ENCODE data around the gene PROCA1. TPM values are rescaled to one million over a fixed set of nuclear protein-coding genes. Genes with fewer than 3 reads are reported as not detected.

Gene PROCA1
- total RNA-seq, 1 experiment from 2014 or later = 4.4 TPM

GRCh38 chr17:28726627-28727491, 15.2 kb upstream of the PROCA1 start:
- peak overlapping the region; percentile 57 for H3K4me3 ChIP-seq (ENCODE audit: low read depth, low read length)
- H3K27ac Mint-ChIP-seq (ENCODE audit: unreplicated experiment) = peak overlapping the region; percentile 96
- no peaks in the 10 kb centered on the region for H3K27me3 Mint-ChIP-seq (ENCODE audit: insufficient read depth, unreplicated experiment)
- peaks cover 74% of the 10 kb centered on the region for H3K36me3 Mint-ChIP-seq (ENCODE audit: insufficient read depth, unreplicated experiment)
- H3K4me1 ChIP-seq = peaks cover 19% of the 10 kb centered on the region
- H3K9me3 Mint-ChIP-seq (ENCODE audit: unreplicated experiment) = no peaks in the 10 kb centered on the region
- peaks cover 10% of the 10 kb centered on the region for H3K36me3 ChIP-seq (ENCODE audit: control insufficient read depth, insufficient read depth, low read length)
- POLR2A ChIA-PET = interaction anchor here (0.6 to 5.2 kb wide), 20 partner anchors 8 to 428 kb away, joined by 3 to 165 read pairs (median 6); partner anchors contain the start of genes ALDOC, FLOT2, PHF12 and PROCA1
- no peaks in the 10 kb centered on the region for H3K27me3 ChIP-seq (replicated peaks; ENCODE audit: control insufficient read depth, insufficient read depth, low read length)
- DNase-seq = peak; percentile 98 to 99
- peak overlapping the region; percentile 92 for H3K4me3 Mint-ChIP-seq (ENCODE audit: unreplicated experiment)
- H3K9me3 ChIP-seq = no peaks in the 10 kb centered on the region
- peak; percentile 98 to 99 for TF ChIP-seq CTCF (IDR thresholded peaks at IDR 0.05; ENCODE audit: insufficient read depth in 1 of 2, low read depth in 1 of 2, low read length in 1 of 2, severe bottlenecking in 1 of 2, unreplicated experiment in 1 of 2)
- CTCF ChIA-PET = interaction anchor here (0.6 to 4.9 kb wide), 28 partner anchors 9 to 453 kb away, joined by 3 to 324 read pairs (median 6); partner anchors contain the start of genes BLTP2, DHRS13, FAM222B and MYO18A
- peaks cover 38% of the 10 kb centered on the region for H3K4me1 Mint-ChIP-seq (ENCODE audit: low read depth, unreplicated experiment)
- intact Hi-C loops (cut with micrococcal nuclease; ENCODE audit: unreplicated experiment) = loop anchor here (1.0 to 2.0 kb wide), 9 partner anchors 16 to 225 kb away; partner anchors contain the start of genes BLTP2, FAM222B and FLOT2
- BruUV-seq (replicated peaks) = no TSS peak

- Mint-ChIP-seq H3K9me3 (ENCODE audit: unreplicated experiment) (no peaks in the 10 kb centered on the region), H3K4me3 (ENCODE audit: unreplicated experiment) (peak within 1 kb of the TSS; percentile 92), H3K4me1 (ENCODE audit: low read depth, unreplicated experiment) (peaks cover 38% of the 10 kb centered on the region), H3K27ac (ENCODE audit: unreplicated experiment) (peak within 1 kb of the TSS; percentile 96), H3K36me3 (ENCODE audit: insufficient read depth, unreplicated experiment) (peaks cover 81% of the 10 kb centered on the region), H3K27me3 (ENCODE audit: insufficient read depth, unreplicated experiment) (no peaks in the 10 kb centered on the region)
- intact Hi-C loops (cut with micrococcal nuclease; ENCODE audit: unreplicated experiment) = loop anchor here (2.0 kb wide), 2 partner anchors 41 to 81 kb away; partner anchors contain the start of gene BLTP2
- Histone ChIP-seq H3K4me3 (ENCODE audit: low read depth, low read length) (peak within 1 kb of the TSS; percentile 57), H3K27me3 (replicated peaks; ENCODE audit: control insufficient read depth, insufficient read depth, low read length) (no peaks in the 10 kb centered on the region), H3K9me3 (no peaks in the 10 kb centered on the region), H3K36me3 (ENCODE audit: control insufficient read depth, insufficient read depth, low read length) (peaks cover 10% of the 10 kb centered on the region), H3K4me1 (peaks cover 25% of the 10 kb centered on the region)
- no peak for TF ChIP-seq CTCF (IDR thresholded peaks at IDR 0.05; ENCODE audit: insufficient read depth in 1 of 2, low read depth in 1 of 2, low read length in 1 of 2, severe bottlenecking in 1 of 2, unreplicated experiment in 1 of 2)
- no TSS peak for BruUV-seq (replicated peaks)
- DNase-seq = peak; percentile 82 to 83
- POLR2A ChIA-PET = interaction anchor here (0.6 to 5.2 kb wide), 12 partner anchors 9 to 428 kb away, joined by 3 to 165 read pairs (median 9); partner anchors contain the start of genes PHF12, PROCA1, SDF2 and SUPT6H
- CTCF ChIA-PET = interaction anchor here (0.6 to 4.9 kb wide), 21 partner anchors 9 to 391 kb away, joined by 3 to 324 read pairs (median 7); partner anchors contain the start of genes BLTP2, DHRS13, FAM222B and PHF12
These were observed 14.5 kb upstream of the PROCA1 start, which contains the start of gene TLCD1 for GRCh38 chr17:28726226-28726626. Gene TLCD1, minus strand, starts transcription at chr17:28726233. Its CDS starts 136 bp downstream, at chr17:28726097.

DNA sequence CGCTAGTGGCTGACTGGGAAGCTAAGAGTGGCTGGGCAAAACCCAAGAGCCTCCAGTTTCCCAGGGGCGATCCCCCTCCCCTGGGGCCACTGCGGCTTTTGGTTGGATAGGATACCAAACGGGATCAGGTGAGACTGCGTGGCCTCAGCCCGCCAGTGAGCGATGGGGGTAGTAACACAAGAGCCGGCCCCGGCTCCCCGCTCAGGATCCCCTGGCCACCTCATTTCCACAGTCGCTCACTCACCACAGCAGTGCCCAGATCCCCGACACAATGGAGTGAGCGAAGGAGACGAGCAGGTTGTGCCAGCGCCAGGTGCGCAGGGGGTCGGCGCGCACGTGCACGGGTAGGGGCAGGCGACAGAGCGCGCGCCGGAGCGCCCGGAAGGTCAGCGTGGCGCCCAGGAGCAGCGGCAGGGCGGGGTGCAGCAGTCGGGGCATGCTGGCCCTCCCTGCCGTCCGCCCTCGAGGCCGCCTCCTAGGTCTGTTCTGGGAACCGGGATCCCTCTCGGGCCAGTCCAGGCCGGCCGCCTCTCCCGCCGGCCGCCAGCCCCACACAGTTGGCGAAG, 14.1 kb upstream of the PROCA1 start:
- Histone ChIP-seq H3K36me3 (ENCODE audit: control insufficient read depth, insufficient read depth, low read length) (peaks cover 13% of the 10 kb centered on the region), H3K4me1 (peaks cover 25% of the 10 kb centered on the region), H3K9me3 (no peaks in the 10 kb centered on the region), H3K4me3 (ENCODE audit: low read depth, low read length) (peak overlapping the region; percentile 57), H3K27me3 (replicated peaks; ENCODE audit: control insufficient read depth, insufficient read depth, low read length) (no peaks in the 10 kb centered on the region)
- ChIA-PET CTCF (interaction anchor here (0.6 to 4.9 kb wide), 15 partner anchors 15 to 391 kb away, joined by 3 to 324 read pairs (median 12); partner anchors contain the start of genes BLTP2, DHRS13, FAM222B and PHF12), POLR2A (interaction anchor here (0.6 to 5.2 kb wide), 11 partner anchors 15 to 226 kb away, joined by 3 to 165 read pairs (median 9); partner anchors contain the start of genes PROCA1, SDF2, SUPT6H and TRAF4)
- intact Hi-C loops (cut with micrococcal nuclease; ENCODE audit: unreplicated experiment) = loop anchor here (1.0 to 2.0 kb wide), 3 partner anchors 27 to 81 kb away; partner anchors contain the start of gene BLTP2
- TF ChIP-seq CTCF (IDR thresholded peaks at IDR 0.05; ENCODE audit: insufficient read depth in 1 of 2, low read depth in 1 of 2, low read length in 1 of 2, severe bottlenecking in 1 of 2, unreplicated experiment in 1 of 2) = no peak
- BruUV-seq (replicated peaks) = no TSS peak
- Mint-ChIP-seq H3K27ac (ENCODE audit: unreplicated experiment) (peak overlapping the region; percentile 96), H3K27me3 (ENCODE audit: insufficient read depth, unreplicated experiment) (no peaks in the 10 kb centered on the region), H3K4me3 (ENCODE audit: unreplicated experiment) (peak overlapping the region; percentile 92), H3K36me3 (ENCODE audit: insufficient read depth, unreplicated experiment) (peaks cover 85% of the 10 kb centered on the region), H3K4me1 (ENCODE audit: low read depth, unreplicated experiment) (peaks cover 38% of the 10 kb centered on the region), H3K9me3 (ENCODE audit: unreplicated experiment) (no peaks in the 10 kb centered on the region)
- DNase-seq = peak; percentile 92 to 93

Measured in Caco-2 (cell line).